H9 (cell line): ENCODE results near the gene ATG2A. TPM values are rescaled to one million over a fixed set of nuclear protein-coding genes. Genes with fewer than 3 reads are reported as not detected.

Experiments
- DNase-seq: peaks from one replicate; pipeline ENCODE4 v3.0.0-alpha.2; 2017
- H2AFZ ChIP-seq: one replicate; pipeline ENCODE4 v1.6.1; 2013; ENCODE audit warnings: mild to moderate bottlenecking, low read length, control low read depth, moderate library complexity
- H2AK5ac ChIP-seq: 2 replicates; pipeline ENCODE4 v1.6.1; 2013; ENCODE audit warnings: low read length, control low read depth, mixed read lengths; ENCODE audit not compliant: insufficient read length
- H2BK120ac ChIP-seq: one replicate; pipeline ENCODE4 v1.6.1; 2013; ENCODE audit warnings: low read depth, mild to moderate bottlenecking, low read length, control low read depth, inconsistent platforms; ENCODE audit not compliant: poor library complexity, severe bottlenecking
- H2BK12ac ChIP-seq: 2 replicates; pipeline ENCODE4 v1.6.1; 2013; ENCODE audit warnings: low read length, control low read depth, mixed read lengths, low read depth; ENCODE audit not compliant: insufficient read length
- H2BK15ac ChIP-seq: 2 replicates; pipeline ENCODE4 v1.6.1; 2013; ENCODE audit warnings: low read depth, low read length, control low read depth
- H2BK20ac ChIP-seq: one replicate; pipeline ENCODE4 v1.6.1; 2013; ENCODE audit warnings: low read depth, mild to moderate bottlenecking, low read length, control low read depth, inconsistent platforms; ENCODE audit not compliant: poor library complexity, severe bottlenecking
- H2BK5ac ChIP-seq: 2 replicates; pipeline ENCODE4 v1.6.1; 2013; ENCODE audit warnings: low read length, control low read depth, mixed read lengths; ENCODE audit not compliant: insufficient read length
- H3K14ac ChIP-seq: 2 replicates; pipeline ENCODE4 v1.6.1; 2013; ENCODE audit warnings: low read length, control low read depth; ENCODE audit not compliant: insufficient read depth
- H3K18ac ChIP-seq: 2 replicates; pipeline ENCODE4 v1.6.1; 2013; ENCODE audit warnings: low read depth, mild to moderate bottlenecking, mixed read lengths, low read length, control low read depth; ENCODE audit not compliant: insufficient read length
- H3K23ac ChIP-seq: 2 replicates; pipeline ENCODE4 v1.6.1; 2013; ENCODE audit warnings: low read length, control low read depth, mixed read lengths, low read depth; ENCODE audit not compliant: insufficient read length
- H3K23me2 ChIP-seq: 2 replicates; pipeline ENCODE4 v1.6.1; 2013; ENCODE audit warnings: low read depth, mild to moderate bottlenecking, mixed read lengths, low read length, control low read depth; ENCODE audit not compliant: insufficient read length, poor library complexity, severe bottlenecking
- H3K27ac ChIP-seq: 2 replicates; pipeline ENCODE4 v1.5.1; 2013; ENCODE audit warnings: low read length, control low read depth, mixed read lengths, low read depth; ENCODE audit not compliant: insufficient read length
- H3K27me3 ChIP-seq: 2 replicates; pipeline ENCODE4 v1.6.1; 2013; ENCODE audit warnings: low read length, control low read depth, inconsistent platforms; ENCODE audit not compliant: insufficient read depth
- H3K4ac ChIP-seq: 2 replicates; pipeline ENCODE4 v1.6.1; 2013; ENCODE audit warnings: low read depth, mild to moderate bottlenecking, control low read depth, inconsistent platforms, low read length, moderate library complexity
- H3K4me1 ChIP-seq: 2 replicates; pipeline ENCODE4 v1.6.1; 2013; ENCODE audit warnings: low read length, control low read depth, inconsistent platforms; ENCODE audit not compliant: insufficient read depth
- H3K4me2 ChIP-seq: 2 replicates; pipeline ENCODE4 v1.6.1; 2013; ENCODE audit warnings: low read length, control low read depth, mixed read lengths; ENCODE audit not compliant: insufficient read length, insufficient read depth
- H3K56ac ChIP-seq: 2 replicates; pipeline ENCODE4 v1.6.1; 2013; ENCODE audit warnings: low read depth, mild to moderate bottlenecking, mixed read lengths, low read length, control low read depth; ENCODE audit not compliant: insufficient read length
- H3K79me1 ChIP-seq: 2 replicates; pipeline ENCODE4 v1.6.1; 2013; ENCODE audit warnings: low read depth, mild to moderate bottlenecking, moderate library complexity, low read length, control low read depth, inconsistent platforms; ENCODE audit not compliant: insufficient read depth, poor library complexity, severe bottlenecking
- H3K79me2 ChIP-seq: 2 replicates; pipeline ENCODE4 v1.6.1; 2013; ENCODE audit warnings: low read length, control low read depth, inconsistent platforms; ENCODE audit not compliant: insufficient read depth
- H3K9ac ChIP-seq: 2 replicates; pipeline ENCODE4 v1.6.1; 2013; ENCODE audit warnings: low read length, control low read depth, mixed read lengths; ENCODE audit not compliant: insufficient read length; ENCODE audit errors: extremely low read depth
- H3K9me3 ChIP-seq: one replicate; pipeline ENCODE4 v1.6.1; 2013; ENCODE audit warnings: low read depth, low read length, inconsistent platforms; ENCODE audit not compliant: control insufficient read depth
- H3T11ph ChIP-seq: one replicate; pipeline ENCODE4 v1.6.1; 2013; ENCODE audit warnings: mild to moderate bottlenecking, low read length, control low read depth, inconsistent platforms
- H4K20me1 ChIP-seq: one replicate; pipeline ENCODE4 v1.6.1; 2013; ENCODE audit not compliant: control insufficient read depth, insufficient read length, insufficient read depth
- H4K5ac ChIP-seq: 2 replicates; pipeline ENCODE4 v1.6.1; 2013; ENCODE audit warnings: low read depth, mild to moderate bottlenecking, mixed read lengths, low read length, control low read depth; ENCODE audit not compliant: insufficient read length
- H4K8ac ChIP-seq: replicated peaks from 2 replicates; pipeline ENCODE4 v1.6.1; 2013; ENCODE audit warnings: low read length, control low read depth, mixed read lengths, low read depth; ENCODE audit not compliant: insufficient read length
- H4K91ac ChIP-seq: 2 replicates; pipeline ENCODE4 v1.6.1; 2013; ENCODE audit warnings: low read depth, mild to moderate bottlenecking, moderate library complexity, mixed read lengths, low read length, control low read depth; ENCODE audit not compliant: insufficient read length
- H3K27ac Mint-ChIP-seq, 3 experiments: 2 replicates in 2 of 3; 3 replicates in 1 of 3; pipeline ENCODE4 v1.8.0; 2020 to 2021; ENCODE audit warnings: mixed read lengths in 3 of 3, mild to moderate bottlenecking in 1 of 3, moderate library complexity in 1 of 3
- H3K27me3 Mint-ChIP-seq: 2 replicates; pipeline ENCODE4 v1.8.0; 2021; ENCODE audit warnings: low read depth, mild to moderate bottlenecking, moderate library complexity, mixed read lengths
- H3K36me3 Mint-ChIP-seq, 3 experiments: 2 replicates in 2 of 3; 3 replicates in 1 of 3; pipeline ENCODE4 v1.8.0; 2020 to 2021; ENCODE audit warnings: low read depth in 3 of 3, mixed read lengths in 3 of 3; ENCODE audit not compliant: insufficient read depth in 1 of 3
- H3K4me1 Mint-ChIP-seq, 2 experiments: 2 replicates each; pipeline ENCODE4 v1.8.0; 2020; ENCODE audit warnings: mixed read lengths in 2 of 2
- H3K4me3 Mint-ChIP-seq, 2 experiments: 2 replicates in 1 of 2; 3 replicates in 1 of 2; pipeline ENCODE4 v1.8.0; 2020 to 2021; ENCODE audit warnings: mild to moderate bottlenecking in 2 of 2, mixed read lengths in 2 of 2, moderate library complexity in 1 of 2
- H3K9me3 Mint-ChIP-seq, 2 experiments: 2 replicates in 1 of 2; 3 replicates in 1 of 2; pipeline ENCODE4 v1.8.0; 2020; ENCODE audit warnings: mild to moderate bottlenecking in 2 of 2, mixed read lengths in 2 of 2, moderate library complexity in 1 of 2
- CTCF ChIP-seq: fragments of 200-600 bp; sonication (generic); conservative IDR thresholded peaks from 3 replicates; pipeline ENCODE4 v1.8.0; 2021; ENCODE audit warnings: antibody characterized with exemption, mild to moderate bottlenecking
- WGBS: extraction: QIAGEN DNeasy Blood & Tissue Kit; methylation state at CpG from one replicate; pipeline ENCODE4 v1.1.7; 2013; ENCODE audit warnings: missing lambda C conversion rate, low lambda C conversion rate, mixed read lengths; ENCODE audit not compliant: insufficient read length; ENCODE audit errors: extremely low coverage; 5-methylcytosine and 5-hydroxymethylcytosine counted together
- total RNA-seq: library from RNA; stranded (reverse); gene quantifications from 2 replicates; pipeline ENCODE4 v1.2.1, GENCODE V29; 2021

The ATG2A gene
- total RNA-seq, 1 experiment from 2014 or later = 21.3 TPM

GRCh38 chr11:64929625-64930024 is 12.6 kb upstream of the ATG2A start:
- no peaks in the 10 kb centered on the region for H4K20me1 ChIP-seq
- no peaks in the 10 kb centered on the region for H3K4me1 ChIP-seq
- H3K14ac ChIP-seq = no peak overlapping the region
- no peak overlapping the region for H3K4me3 Mint-ChIP-seq
- H3K23ac ChIP-seq = no peak overlapping the region
- DNase-seq = no peak
- H2BK12ac ChIP-seq = no peak overlapping the region
- H2BK120ac ChIP-seq = no peak overlapping the region
- H3K4me2 ChIP-seq = no peak overlapping the region
- H3K23me2 ChIP-seq = peaks cover 4% of the 10 kb centered on the region
- no peak overlapping the region for H3K27ac ChIP-seq
- no CpG with 5 or more reads among the region's 7 CpGs for WGBS
- no peaks in the 10 kb centered on the region for H3K9me3 ChIP-seq
- no peaks in the 10 kb centered on the region for H3K79me1 ChIP-seq
- no peak overlapping the region for H2BK5ac ChIP-seq
- H3K79me2 ChIP-seq = no peaks in the 10 kb centered on the region
- no peak overlapping the region for H3T11ph ChIP-seq
- H3K4ac ChIP-seq = no peak overlapping the region
- no peak overlapping the region for H4K8ac ChIP-seq
- no peak overlapping the region for H2BK20ac ChIP-seq
- peaks cover 7% of the 10 kb centered on the region for H3K27me3 Mint-ChIP-seq
- H3K27me3 ChIP-seq = no peaks in the 10 kb centered on the region
- H3K27ac Mint-ChIP-seq = no peak overlapping the region; a peak in 1 of 7 replicates
- no peak overlapping the region for H4K5ac ChIP-seq
- H3K18ac ChIP-seq = no peak overlapping the region
- peaks cover 0 to 4% (median 0%) of the 10 kb centered on the region in 3 experiments; a peak in 1 of 7 replicates for H3K36me3 Mint-ChIP-seq
- no peak overlapping the region for H3K56ac ChIP-seq
- H4K91ac ChIP-seq = no peak overlapping the region
- no peak overlapping the region for H2AK5ac ChIP-seq
- no peak for TF ChIP-seq CTCF
- H3K4me1 Mint-ChIP-seq = peaks cover 8 to 23% of the 10 kb centered on the region in 2 experiments
- no peak overlapping the region for H2BK15ac ChIP-seq
- no peak overlapping the region for H3K9ac ChIP-seq
- H3K9me3 Mint-ChIP-seq = no peaks in the 10 kb centered on the region
- H2AFZ ChIP-seq = no peak overlapping the region
